A673 (cell line): ENCODE measurements around the gene JCAD. TPM values are rescaled to one million over a fixed set of nuclear protein-coding genes. Genes with fewer than 3 reads are reported as not detected.

Source experiments
- BruUV-seq: library from RNA; stranded (reverse); fragments of 400-500 nt; replicated peaks from 2 replicates; lab custom pipeline; 2021; lab: Mats Ljungman, UMichigan
- CTCF ChIA-PET: fragments of 300-600 bp; sonication (Branson Sonifier 250); formaldehyde crosslinking; loops from one replicate; lab custom pipeline; 2022; ENCODE audit warnings: antibody characterized with exemption; lab: Charles Lee
- POLR2A ChIA-PET: fragments of 300-600 bp; sonication (Branson Sonifier 250); formaldehyde crosslinking; loops from one replicate; lab custom pipeline; 2022; ENCODE audit warnings: antibody characterized with exemption; ENCODE audit not compliant: low non-redundant PET; lab: Charles Lee
- DNase-seq: peaks from one replicate; pipeline ENCODE4 v3.0.0-alpha.2; 2015; ENCODE audit warnings: low spot score
- H3K27ac ChIP-seq: fragments of 200-600 bp; sonication (generic); 2 replicates; pipeline ENCODE4 v1.5.1; 2016; ENCODE audit warnings: mixed run types, low read depth, mild to moderate bottlenecking, mixed read lengths, antibody characterized with exemption, low read length; ENCODE audit not compliant: poor library complexity, severe bottlenecking
- H3K27me3 ChIP-seq: fragments of 200-600 bp; sonication (generic); replicated peaks from 2 replicates; pipeline ENCODE4 v1.6.1; 2017; ENCODE audit warnings: mixed run types, low read depth, mild to moderate bottlenecking, mixed read lengths, antibody characterized with exemption, low read length; ENCODE audit not compliant: insufficient read depth, poor library complexity
- H3K36me3 ChIP-seq: fragments of 200-600 bp; sonication (generic); 2 replicates; pipeline ENCODE4 v1.6.1; 2016; ENCODE audit warnings: mixed run types, mild to moderate bottlenecking, mixed read lengths, antibody characterized with exemption, low read length; ENCODE audit not compliant: insufficient read depth, poor library complexity, severe bottlenecking
- H3K4me1 ChIP-seq: fragments of 200-600 bp; sonication (generic); 2 replicates; pipeline ENCODE4 v1.6.1; 2017; ENCODE audit warnings: mixed run types, mild to moderate bottlenecking, mixed read lengths, antibody characterized with exemption, low read length; ENCODE audit not compliant: insufficient read depth, poor library complexity, severe bottlenecking
- H3K4me3 ChIP-seq: fragments of 200-600 bp; sonication (generic); 2 replicates; pipeline ENCODE4 v1.5.1; 2016; ENCODE audit warnings: low read depth, mixed run types, mild to moderate bottlenecking, mixed read lengths, low read length; ENCODE audit not compliant: poor library complexity, severe bottlenecking
- H3K9me3 ChIP-seq: fragments of 200-600 bp; sonication (generic); 2 replicates; pipeline ENCODE4 v1.6.1; 2016; ENCODE audit warnings: mixed run types, low read depth, mild to moderate bottlenecking, mixed read lengths, antibody characterized with exemption, low read length; ENCODE audit not compliant: poor library complexity, severe bottlenecking
- EZH2 ChIP-seq: fragments of 200-600 bp; sonication (generic); IDR thresholded peaks from 2 replicates; pipeline ENCODE4 v1.6.1; 2017; ENCODE audit warnings: borderline replicate concordance, low read depth, mild to moderate bottlenecking, mixed read lengths, antibody characterized with exemption, low read length; ENCODE audit not compliant: poor library complexity, severe bottlenecking
- intact Hi-C: fragments of 100-400 bp; cut with micrococcal nuclease; formaldehyde crosslinking; loops from one replicate; pipeline ENCODE4 v1.10.0; 2022; ENCODE audit not compliant: unreplicated experiment
- total RNA-seq: library from RNA; stranded (reverse); gene quantifications from 2 replicates; pipeline ENCODE4 v1.2.3, GENCODE V29; 2021
- TF ChIP-seq, protein P1 (sequence below): fragments of 300-800, 200-600 bp; sonication (generic); conservative IDR thresholded peaks from 2 replicates; pipeline ENCODE4 v1.5.1; 2017; ENCODE audit warnings: low read depth, mild to moderate bottlenecking, antibody characterized with exemption, low read length, moderate library complexity, mixed read lengths

Gene JCAD
- total RNA-seq, 1 experiment from 2014 or later: 65.8 TPM

GRCh38 chr10:30092151-30092790 lies 32.9 kb upstream of the JCAD start:
- ChIA-PET CTCF (no interaction called here), POLR2A (no interaction called here)
- peak; percentile 50 for DNase-seq
- no peaks in the 10 kb centered on the region for H3K36me3 ChIP-seq
- H3K27me3 ChIP-seq: no peaks in the 10 kb centered on the region
- H3K4me1 ChIP-seq: peaks cover 36% of the 10 kb centered on the region
- TF ChIP-seq, protein P1, sequence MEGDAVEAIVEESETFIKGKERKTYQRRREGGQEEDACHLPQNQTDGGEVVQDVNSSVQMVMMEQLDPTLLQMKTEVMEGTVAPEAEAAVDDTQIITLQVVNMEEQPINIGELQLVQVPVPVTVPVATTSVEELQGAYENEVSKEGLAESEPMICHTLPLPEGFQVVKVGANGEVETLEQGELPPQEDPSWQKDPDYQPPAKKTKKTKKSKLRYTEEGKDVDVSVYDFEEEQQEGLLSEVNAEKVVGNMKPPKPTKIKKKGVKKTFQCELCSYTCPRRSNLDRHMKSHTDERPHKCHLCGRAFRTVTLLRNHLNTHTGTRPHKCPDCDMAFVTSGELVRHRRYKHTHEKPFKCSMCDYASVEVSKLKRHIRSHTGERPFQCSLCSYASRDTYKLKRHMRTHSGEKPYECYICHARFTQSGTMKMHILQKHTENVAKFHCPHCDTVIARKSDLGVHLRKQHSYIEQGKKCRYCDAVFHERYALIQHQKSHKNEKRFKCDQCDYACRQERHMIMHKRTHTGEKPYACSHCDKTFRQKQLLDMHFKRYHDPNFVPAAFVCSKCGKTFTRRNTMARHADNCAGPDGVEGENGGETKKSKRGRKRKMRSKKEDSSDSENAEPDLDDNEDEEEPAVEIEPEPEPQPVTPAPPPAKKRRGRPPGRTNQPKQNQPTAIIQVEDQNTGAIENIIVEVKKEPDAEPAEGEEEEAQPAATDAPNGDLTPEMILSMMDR: no peak
- no peak for TF ChIP-seq EZH2
- intact Hi-C loops: no loop called here
- no peak overlapping the region for H3K4me3 ChIP-seq
- H3K9me3 ChIP-seq: no peaks in the 10 kb centered on the region
- BruUV-seq: no TSS peak
- H3K27ac ChIP-seq: no peak overlapping the region

DNA sequence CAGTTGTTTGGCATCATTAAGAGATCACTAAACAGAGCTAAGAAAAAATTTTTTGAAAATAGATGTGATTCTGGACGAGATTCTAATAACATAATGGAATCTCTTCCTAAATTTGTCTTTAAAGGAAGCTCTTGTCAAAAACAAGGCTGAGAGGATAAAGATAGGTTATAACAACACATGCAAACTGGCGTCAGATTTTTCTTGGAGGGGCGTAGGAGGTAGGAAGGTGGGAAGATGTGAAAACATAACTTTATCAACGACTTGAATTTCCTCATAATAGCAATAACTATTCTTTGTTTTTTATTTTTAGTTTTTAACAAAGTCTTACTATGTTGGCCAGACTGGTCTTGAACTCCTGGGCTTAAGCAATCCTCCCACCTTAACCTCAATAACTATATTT lies 31.8 kb upstream of the JCAD start:
- DNase-seq: no peak
- Histone ChIP-seq H3K27me3 (no peaks in the 10 kb centered on the region), H3K27ac (no peak overlapping the region), H3K4me3 (no peak overlapping the region), H3K36me3 (no peaks in the 10 kb centered on the region), H3K9me3 (no peaks in the 10 kb centered on the region), H3K4me1 (peaks cover 36% of the 10 kb centered on the region)
- no TSS peak for BruUV-seq
- no peak for TF ChIP-seq EZH2
- TF ChIP-seq, protein P1: no peak
- POLR2A ChIA-PET: no interaction called here
- CTCF ChIA-PET: no interaction called here
- intact Hi-C loops: no loop called here

GRCh38 chr10:30088178-30088577 lies 28.8 kb upstream of the JCAD start:
- ChIA-PET POLR2A (interaction anchor here (0.7 kb wide), 1 partner anchor 465 kb away, joined by 4 read pairs; no protein-coding TSS in a partner anchor), CTCF (no interaction called here)
- H3K4me3 ChIP-seq: no peak overlapping the region
- H3K36me3 ChIP-seq: no peaks in the 10 kb centered on the region
- no TSS peak for BruUV-seq
- peak; percentile 81 for DNase-seq
- H3K4me1 ChIP-seq: peaks cover 30% of the 10 kb centered on the region
- peak overlapping the region; percentile 40 for H3K27ac ChIP-seq
- H3K9me3 ChIP-seq: no peaks in the 10 kb centered on the region
- intact Hi-C loops: no loop called here
- TF ChIP-seq, protein P1: no peak
- no peaks in the 10 kb centered on the region for H3K27me3 ChIP-seq
